Upper lobe of left lung (tissue), 4 donors: ENCODE results near the gene MITF.

ENCODE experiments used
- POLR2A ChIP-seq, 4 donors: fragments of 450-650 bp; IDR thresholded peaks; one replicate each; pipeline ENCODE4 v1.5.1; 2016 to 2017; ENCODE audit warnings: antibody characterized with exemption in 4 of 4, mild to moderate bottlenecking in 2 of 4
- TF ChIP-seq, protein P1 (sequence below), 6 experiments: fragments of 450-650 bp in 4 of 6; fragments of 200-600 bp in 2 of 6; sonication (generic) in 2 of 6; IDR thresholded peaks; one replicate each; pipeline ENCODE4 v1.5.1; 2016 to 2019; ENCODE audit warnings: antibody characterized with exemption in 6 of 6

DNA sequence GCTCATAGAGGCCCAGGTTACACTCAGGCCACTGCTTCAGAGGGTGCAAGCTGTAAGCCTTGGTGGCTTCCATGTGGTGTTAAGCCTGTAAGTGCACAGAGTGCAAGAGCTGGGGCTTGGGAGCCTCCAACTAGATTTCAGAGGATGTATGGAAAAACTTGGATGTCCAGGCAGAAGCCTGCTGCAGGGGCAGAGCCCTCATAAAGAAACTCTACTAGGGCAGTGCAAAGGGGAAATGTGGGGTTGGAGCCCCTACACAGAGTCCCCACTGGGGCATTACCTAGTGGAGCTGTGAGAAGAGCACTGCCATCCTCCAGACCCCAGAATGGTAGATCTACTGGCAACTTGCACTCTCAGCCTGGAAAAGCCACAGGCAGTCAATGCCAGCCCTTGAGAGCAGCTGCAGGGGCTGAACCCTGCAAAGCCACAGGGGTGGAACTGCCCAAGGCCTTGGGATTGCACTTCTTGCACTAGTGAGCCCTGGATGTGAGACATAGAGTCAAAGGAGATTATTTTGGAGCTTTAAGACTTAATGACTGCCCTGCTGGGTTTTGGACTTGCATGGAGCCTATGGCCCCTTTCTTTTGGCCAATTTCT, 14.0 kb downstream of the MITF start:
- TF ChIP-seq, protein P1, sequence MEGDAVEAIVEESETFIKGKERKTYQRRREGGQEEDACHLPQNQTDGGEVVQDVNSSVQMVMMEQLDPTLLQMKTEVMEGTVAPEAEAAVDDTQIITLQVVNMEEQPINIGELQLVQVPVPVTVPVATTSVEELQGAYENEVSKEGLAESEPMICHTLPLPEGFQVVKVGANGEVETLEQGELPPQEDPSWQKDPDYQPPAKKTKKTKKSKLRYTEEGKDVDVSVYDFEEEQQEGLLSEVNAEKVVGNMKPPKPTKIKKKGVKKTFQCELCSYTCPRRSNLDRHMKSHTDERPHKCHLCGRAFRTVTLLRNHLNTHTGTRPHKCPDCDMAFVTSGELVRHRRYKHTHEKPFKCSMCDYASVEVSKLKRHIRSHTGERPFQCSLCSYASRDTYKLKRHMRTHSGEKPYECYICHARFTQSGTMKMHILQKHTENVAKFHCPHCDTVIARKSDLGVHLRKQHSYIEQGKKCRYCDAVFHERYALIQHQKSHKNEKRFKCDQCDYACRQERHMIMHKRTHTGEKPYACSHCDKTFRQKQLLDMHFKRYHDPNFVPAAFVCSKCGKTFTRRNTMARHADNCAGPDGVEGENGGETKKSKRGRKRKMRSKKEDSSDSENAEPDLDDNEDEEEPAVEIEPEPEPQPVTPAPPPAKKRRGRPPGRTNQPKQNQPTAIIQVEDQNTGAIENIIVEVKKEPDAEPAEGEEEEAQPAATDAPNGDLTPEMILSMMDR (IDR thresholded peaks at IDR 0.05) = no peak
- TF ChIP-seq POLR2A (IDR thresholded peaks at IDR 0.05) = no peak
